Endothelial cell of umbilical vein (primary cell): ENCODE results near the gene MCCC1.

Experiments used
- EZH2 ChIP-seq: IDR thresholded peaks from 2 replicates; pipeline ENCODE4 v1.6.1; 2012; ENCODE audit warnings: borderline replicate concordance, low read depth, mild to moderate bottlenecking, moderate library complexity, low read length, inconsistent platforms; ENCODE audit not compliant: severe bottlenecking
- FOS ChIP-seq: IDR thresholded peaks from 2 replicates; pipeline ENCODE4 v1.6.1; 2011; ENCODE audit warnings: mild to moderate bottlenecking, low read length, moderate library complexity, borderline replicate concordance; ENCODE audit not compliant: insufficient read depth
- GATA2 ChIP-seq: IDR thresholded peaks from 2 replicates; pipeline ENCODE4 v1.7.0; 2011; ENCODE audit warnings: low read depth, mild to moderate bottlenecking, moderate library complexity, mixed read lengths, low read length; ENCODE audit not compliant: insufficient read length, insufficient read depth
- JUN ChIP-seq: IDR thresholded peaks from 2 replicates; pipeline ENCODE4 v1.6.1; 2011; ENCODE audit warnings: borderline replicate concordance, low read depth; ENCODE audit not compliant: insufficient read length, insufficient read depth
- MYC ChIP-seq: IDR thresholded peaks from one replicate; pipeline ENCODE4 v1.6.1; 2011; ENCODE audit warnings: mild to moderate bottlenecking, low read depth, low read length
- POLR2A ChIP-seq: IDR thresholded peaks from 2 replicates; pipeline ENCODE4 v1.6.1; 2012; ENCODE audit warnings: low read depth, mild to moderate bottlenecking, control low read depth, low read length
- POLR2AphosphoS5 ChIP-seq: IDR thresholded peaks from 2 replicates; pipeline ENCODE4 v1.6.1; 2012; ENCODE audit warnings: low read depth, mild to moderate bottlenecking, control low read depth, low read length, moderate library complexity; ENCODE audit not compliant: insufficient read depth
- TF ChIP-seq, protein P1 (sequence below), 2 donors: IDR thresholded peaks; 1 replicate in 1 of 2; 2 replicates in 1 of 2; pipeline ENCODE4 v1.5.1; 2011; ENCODE audit warnings: low read length in 2 of 2, mild to moderate bottlenecking in 2 of 2, moderate library complexity in 2 of 2, control low read depth in 1 of 2, inconsistent platforms in 1 of 2, low read depth in 1 of 2; ENCODE audit not compliant: insufficient read depth in 1 of 2; ENCODE audit errors: extremely low read depth in 1 of 2
- TF ChIP-seq, protein P2 (sequence below): IDR thresholded peaks from 2 replicates; pipeline ENCODE4 v1.6.1; 2011; ENCODE audit not compliant: insufficient read depth, insufficient read length

DNA sequence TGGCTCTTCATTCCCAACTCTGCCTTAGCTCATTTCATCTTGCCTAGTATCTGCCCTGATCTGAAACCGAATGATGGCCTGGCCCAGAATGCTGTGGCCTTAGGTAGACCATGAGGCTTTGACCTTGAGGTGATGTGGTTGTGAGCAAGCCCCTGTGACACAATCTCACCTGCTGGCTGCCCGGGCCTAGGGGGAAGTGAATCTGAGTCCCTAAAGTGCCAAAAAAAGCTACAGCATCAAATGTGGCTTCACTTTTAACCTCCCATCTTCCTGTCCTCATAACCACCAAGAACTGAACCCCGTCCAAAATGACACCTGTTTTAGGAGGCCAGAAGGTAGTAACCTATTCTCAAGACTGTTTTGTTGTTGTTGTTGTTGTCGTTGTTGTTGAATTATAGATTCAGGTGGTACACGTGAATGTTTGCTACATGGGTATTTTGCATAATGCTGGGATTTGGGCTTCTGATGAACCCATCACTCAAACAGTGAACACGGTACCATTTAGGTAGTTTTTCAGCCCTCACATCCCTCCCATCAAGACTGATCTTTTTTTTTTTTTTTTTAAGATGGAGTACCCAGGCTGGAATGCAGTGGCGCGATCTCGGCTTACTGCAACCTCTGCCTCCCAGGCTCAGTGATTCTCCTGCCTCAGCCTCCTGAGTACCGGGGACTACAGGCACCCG is 54.6 kb downstream of the MCCC1 start:
- TF ChIP-seq, protein P1, sequence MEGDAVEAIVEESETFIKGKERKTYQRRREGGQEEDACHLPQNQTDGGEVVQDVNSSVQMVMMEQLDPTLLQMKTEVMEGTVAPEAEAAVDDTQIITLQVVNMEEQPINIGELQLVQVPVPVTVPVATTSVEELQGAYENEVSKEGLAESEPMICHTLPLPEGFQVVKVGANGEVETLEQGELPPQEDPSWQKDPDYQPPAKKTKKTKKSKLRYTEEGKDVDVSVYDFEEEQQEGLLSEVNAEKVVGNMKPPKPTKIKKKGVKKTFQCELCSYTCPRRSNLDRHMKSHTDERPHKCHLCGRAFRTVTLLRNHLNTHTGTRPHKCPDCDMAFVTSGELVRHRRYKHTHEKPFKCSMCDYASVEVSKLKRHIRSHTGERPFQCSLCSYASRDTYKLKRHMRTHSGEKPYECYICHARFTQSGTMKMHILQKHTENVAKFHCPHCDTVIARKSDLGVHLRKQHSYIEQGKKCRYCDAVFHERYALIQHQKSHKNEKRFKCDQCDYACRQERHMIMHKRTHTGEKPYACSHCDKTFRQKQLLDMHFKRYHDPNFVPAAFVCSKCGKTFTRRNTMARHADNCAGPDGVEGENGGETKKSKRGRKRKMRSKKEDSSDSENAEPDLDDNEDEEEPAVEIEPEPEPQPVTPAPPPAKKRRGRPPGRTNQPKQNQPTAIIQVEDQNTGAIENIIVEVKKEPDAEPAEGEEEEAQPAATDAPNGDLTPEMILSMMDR (IDR thresholded peaks at IDR 0.05; ENCODE audit: extremely low read depth in 1 of 2, insufficient read depth in 1 of 2, low read depth in 1 of 2, low read length in 2 of 2) = no peak
- TF ChIP-seq POLR2AphosphoS5 = no peak
- no peak for TF ChIP-seq POLR2A
- TF ChIP-seq EZH2 = no peak
- no peak for TF ChIP-seq FOS
- no peak for TF ChIP-seq MYC
- TF ChIP-seq JUN = no peak
- TF ChIP-seq, protein P2, sequence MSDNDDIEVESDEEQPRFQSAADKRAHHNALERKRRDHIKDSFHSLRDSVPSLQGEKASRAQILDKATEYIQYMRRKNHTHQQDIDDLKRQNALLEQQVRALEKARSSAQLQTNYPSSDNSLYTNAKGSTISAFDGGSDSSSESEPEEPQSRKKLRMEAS = no peak
- no peak for TF ChIP-seq GATA2
